AG04450 (cell line): Measurements from ENCODE around the gene MPST. TPM values are rescaled to one million over a fixed set of nuclear protein-coding genes. Genes with fewer than 3 reads are reported as not detected.

Source experiments
- CTCF ChIA-PET: fragments of 300-600, 350-600 bp; formaldehyde crosslinking; extraction: SDS; loops from one replicate; lab custom pipeline; 2022; ENCODE audit warnings: antibody characterized with exemption, inconsistent platforms; lab: Charles Lee
- POLR2A ChIA-PET: fragments of 350-600 bp; formaldehyde crosslinking; extraction: SDS; loops from one replicate; lab custom pipeline; 2021; ENCODE audit warnings: antibody characterized with exemption, inconsistent platforms; lab: Yijun Ruan, JAX
- DNase-seq: peaks from one replicate; pipeline ENCODE4 v3.0.0-alpha.2; 2011; ENCODE audit warnings: low read depth, low spot score
- H3K27ac ChIP-seq: one replicate; pipeline ENCODE4 v1.5.1; 2012; ENCODE audit warnings: low read depth, low read length, control low read depth
- H3K27me3 ChIP-seq: one replicate; pipeline ENCODE4 v1.6.0; 2012; ENCODE audit warnings: low read length; ENCODE audit not compliant: control insufficient read depth, insufficient read depth
- H3K4me3 ChIP-seq: 2 replicates; pipeline ENCODE4 v1.5.1; 2011; ENCODE audit warnings: mild to moderate bottlenecking, low read depth, low read length, control low read depth
- H3K9me3 ChIP-seq: 2 replicates; pipeline ENCODE4 v1.5.1; 2012; ENCODE audit warnings: low read length; ENCODE audit not compliant: control insufficient read depth, insufficient read depth
- polyA plus RNA-seq: library from polyadenylated mRNA; depleted of rRNA; stranded (reverse); fragments of >200 nt; gene quantifications from 2 replicates; pipeline ENCODE4 v1.2.3, GENCODE V29; 2011
- TF ChIP-seq, protein P1 (sequence below): IDR thresholded peaks from 2 replicates; pipeline ENCODE4 v1.5.1; 2011; ENCODE audit warnings: low read depth, low read length, control low read depth, inconsistent platforms

The MPST gene
- polyA plus RNA-seq, 1 experiment: 33.3 TPM

- H3K4me3 ChIP-seq: no peak overlapping the region
- no peaks in the 10 kb centered on the region for H3K27me3 ChIP-seq
- POLR2A ChIA-PET: no interaction called here
- CTCF ChIA-PET: interaction anchor here (0.9 kb wide), 1 partner anchor 19 kb away, joined by 3 read pairs; no protein-coding TSS in a partner anchor
- H3K9me3 ChIP-seq: no peaks in the 10 kb centered on the region; the same call in 1 of the 2 replicates
- no peak for DNase-seq
- TF ChIP-seq, protein P1, sequence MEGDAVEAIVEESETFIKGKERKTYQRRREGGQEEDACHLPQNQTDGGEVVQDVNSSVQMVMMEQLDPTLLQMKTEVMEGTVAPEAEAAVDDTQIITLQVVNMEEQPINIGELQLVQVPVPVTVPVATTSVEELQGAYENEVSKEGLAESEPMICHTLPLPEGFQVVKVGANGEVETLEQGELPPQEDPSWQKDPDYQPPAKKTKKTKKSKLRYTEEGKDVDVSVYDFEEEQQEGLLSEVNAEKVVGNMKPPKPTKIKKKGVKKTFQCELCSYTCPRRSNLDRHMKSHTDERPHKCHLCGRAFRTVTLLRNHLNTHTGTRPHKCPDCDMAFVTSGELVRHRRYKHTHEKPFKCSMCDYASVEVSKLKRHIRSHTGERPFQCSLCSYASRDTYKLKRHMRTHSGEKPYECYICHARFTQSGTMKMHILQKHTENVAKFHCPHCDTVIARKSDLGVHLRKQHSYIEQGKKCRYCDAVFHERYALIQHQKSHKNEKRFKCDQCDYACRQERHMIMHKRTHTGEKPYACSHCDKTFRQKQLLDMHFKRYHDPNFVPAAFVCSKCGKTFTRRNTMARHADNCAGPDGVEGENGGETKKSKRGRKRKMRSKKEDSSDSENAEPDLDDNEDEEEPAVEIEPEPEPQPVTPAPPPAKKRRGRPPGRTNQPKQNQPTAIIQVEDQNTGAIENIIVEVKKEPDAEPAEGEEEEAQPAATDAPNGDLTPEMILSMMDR: no peak
- no peak overlapping the region for H3K27ac ChIP-seq
Measured at GRCh38 chr22:37025500-37026070, 6.0 kb downstream of the MPST start.

GRCh38 chr22:37026325-37026724, 6.8 kb downstream of the MPST start:
- Histone ChIP-seq H3K9me3 (no peaks in the 10 kb centered on the region; the same call in 1 of the 2 replicates), H3K27me3 (no peaks in the 10 kb centered on the region), H3K4me3 (no peak overlapping the region), H3K27ac (no peak overlapping the region)
- DNase-seq: no peak
- CTCF ChIA-PET: interaction anchor here (0.9 kb wide), 1 partner anchor 18 kb away, joined by 3 read pairs; no protein-coding TSS in a partner anchor
- POLR2A ChIA-PET: no interaction called here
- TF ChIP-seq, protein P1: no peak

DNA sequence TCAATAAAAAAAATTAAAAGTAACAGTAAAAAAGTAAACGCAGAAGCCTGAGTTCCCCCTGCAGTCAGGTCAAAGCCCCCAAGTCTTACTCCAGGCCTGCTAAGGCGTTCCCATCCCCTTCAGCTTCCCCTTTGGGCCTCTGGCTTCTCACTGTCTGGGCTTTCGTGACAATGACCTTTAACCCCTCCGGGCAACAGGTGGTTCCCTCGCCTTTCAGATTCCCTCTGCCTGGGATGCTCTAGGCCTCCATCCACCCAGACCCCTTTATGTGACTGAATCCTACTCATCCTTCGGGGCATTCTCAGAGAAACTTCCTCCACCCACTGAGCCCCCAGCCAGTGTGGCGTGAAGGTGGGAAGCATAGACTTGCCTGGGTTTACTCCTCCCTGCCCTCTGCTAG, 8.0 kb downstream of the MPST start:
- no peak overlapping the region for H3K4me3 ChIP-seq
- TF ChIP-seq, protein P1: no peak
- H3K27me3 ChIP-seq: no peaks in the 10 kb centered on the region
- H3K27ac ChIP-seq: no peak overlapping the region
- ChIA-PET CTCF (no interaction called here), POLR2A (no interaction called here)
- DNase-seq: no peak
- H3K9me3 ChIP-seq: no peaks in the 10 kb centered on the region; the same call in 1 of the 2 replicates

- CTCF ChIA-PET: interaction anchor here (0.7 to 4.2 kb wide), 3 partner anchors 8 to 173 kb away, joined by 3 to 36 read pairs (median 4); partner anchors contain the start of genes MPST and TST
- DNase-seq: no peak
- TF ChIP-seq, protein P1: no peak
- no peaks in the 10 kb centered on the region for H3K27me3 ChIP-seq
- no peak overlapping the region for H3K27ac ChIP-seq
- POLR2A ChIA-PET: interaction anchor here (1.4 kb wide), 1 partner anchor 10 kb away, joined by 4 read pairs; the partner anchor contains the start of genes MPST and TST
- no peak overlapping the region for H3K4me3 ChIP-seq
- no peaks in the 10 kb centered on the region; the same call in 1 of the 2 replicates for H3K9me3 ChIP-seq
Measured at GRCh38 chr22:37028692-37029674, 9.4 kb downstream of the MPST start.
